GM18951 (cell line): ENCODE measurements around the gene ELF5.

Source experiments
- POLR2A ChIP-seq: IDR thresholded peaks from 4 replicates; pipeline ENCODE4 v1.6.1; 2011; ENCODE audit warnings: mild to moderate bottlenecking; ENCODE audit not compliant: insufficient read length, insufficient read depth; ENCODE audit errors: extremely low read depth
- in situ Hi-C: fragments of 300-500 bp; cut with MboI; formaldehyde crosslinking; loops from one replicate; pipeline ENCODE4 v1.12.0; 2022; ENCODE audit warnings: low sequenced_read_pairs, mixed read lengths, inconsistent platforms; ENCODE audit not compliant: unreplicated experiment

The ELF5 gene

DNA sequence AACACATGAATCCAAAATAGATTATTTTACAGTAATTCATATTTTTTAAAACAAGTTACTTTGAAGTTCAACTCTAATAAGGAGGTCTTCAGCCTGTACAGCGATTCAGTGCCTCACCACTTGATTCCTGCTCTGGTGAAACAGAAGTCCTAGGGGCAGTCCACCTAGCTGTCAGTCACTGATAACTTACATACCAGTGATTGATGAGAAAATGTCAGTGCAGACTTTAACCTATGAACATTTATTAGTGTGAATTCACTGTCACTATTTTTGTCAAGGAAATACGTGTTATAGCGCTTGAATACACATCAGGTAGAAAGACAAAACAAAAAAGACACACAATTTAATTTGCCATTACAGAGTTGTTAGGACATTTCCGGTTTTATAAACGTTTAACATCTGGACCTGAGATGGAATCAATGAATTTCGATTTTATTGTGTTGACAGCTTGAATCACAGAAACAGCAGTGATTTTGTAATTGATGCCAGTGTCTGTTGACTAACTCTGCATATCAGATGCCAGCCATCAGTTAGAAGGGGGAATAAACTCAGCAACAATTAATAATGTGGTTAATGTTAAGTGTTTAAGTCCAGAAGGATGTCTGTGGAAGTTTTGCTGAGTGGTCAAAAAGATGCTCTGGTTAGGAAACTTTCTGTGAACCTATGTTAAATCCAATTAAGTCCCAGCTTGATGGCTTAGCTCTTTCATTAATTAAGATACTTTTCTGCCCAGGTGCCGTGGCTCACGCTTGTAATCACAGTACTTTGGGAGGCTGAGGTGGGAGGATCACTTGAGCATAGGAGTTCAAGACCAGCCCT is 34.5 kb downstream of the ELF5 start:
- in situ Hi-C loops, result loop anchor here (25.0 kb wide), 2 partner anchors 317 to 617 kb away; no protein-coding TSS in a partner anchor
- TF ChIP-seq POLR2A, result no peak

DNA sequence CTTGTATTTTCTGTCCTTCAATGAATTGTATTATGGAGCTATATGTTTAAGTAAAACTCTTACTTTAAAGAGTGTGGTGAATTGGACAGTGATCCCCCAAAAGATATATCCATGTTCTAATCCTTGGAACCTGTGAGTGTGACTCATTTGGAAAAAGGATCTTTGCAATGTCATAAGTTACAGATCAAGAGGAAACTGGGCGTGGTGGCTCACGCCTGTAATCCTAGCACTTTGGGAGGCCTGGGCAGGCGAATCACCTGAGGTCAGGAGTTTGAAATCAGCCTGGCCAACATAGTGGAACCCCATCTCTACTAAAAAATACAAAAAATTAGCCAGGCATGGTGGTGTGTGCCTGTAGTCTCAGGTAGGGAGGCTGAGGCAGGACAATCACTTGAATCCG is 36.7 kb downstream of the ELF5 start:
- in situ Hi-C loops, result loop anchor here (25.0 kb wide), 2 partner anchors 315 to 615 kb away; no protein-coding TSS in a partner anchor
- no peak for TF ChIP-seq POLR2A

- in situ Hi-C loops, result loop anchor here (25.0 kb wide), 2 partner anchors 313 to 613 kb away; no protein-coding TSS in a partner anchor
- no peak for TF ChIP-seq POLR2A
These were observed 37.9 kb downstream of the ELF5 start for GRCh38 chr11:34475656-34476055.

DNA sequence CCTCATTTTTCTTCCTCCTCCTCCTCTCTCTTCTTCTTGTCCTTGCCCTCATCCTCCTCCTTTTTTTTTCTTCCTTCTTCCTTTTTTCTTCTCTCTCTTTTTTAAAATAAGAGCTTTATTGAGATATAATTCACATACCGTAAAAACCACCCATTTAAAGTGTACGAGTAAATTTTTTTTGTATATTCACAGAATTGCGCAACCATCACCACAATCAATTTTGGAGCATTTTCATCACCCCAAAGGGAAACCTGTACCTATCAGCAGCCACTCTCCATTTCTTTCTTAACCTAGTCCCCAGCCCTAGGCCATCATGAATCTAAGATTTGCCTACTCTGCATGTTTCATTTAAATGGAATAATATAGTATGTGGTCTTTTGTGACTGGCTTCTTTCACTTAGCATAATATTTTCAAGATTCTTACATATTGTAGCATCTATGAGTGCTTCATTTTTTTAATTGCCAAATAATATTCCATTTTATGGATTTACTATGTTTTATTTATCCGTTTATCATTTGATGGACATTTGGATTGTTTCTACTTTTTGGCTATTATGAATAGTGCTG is 39.9 kb downstream of the ELF5 start:
- in situ Hi-C loops, result no loop called here

DNA sequence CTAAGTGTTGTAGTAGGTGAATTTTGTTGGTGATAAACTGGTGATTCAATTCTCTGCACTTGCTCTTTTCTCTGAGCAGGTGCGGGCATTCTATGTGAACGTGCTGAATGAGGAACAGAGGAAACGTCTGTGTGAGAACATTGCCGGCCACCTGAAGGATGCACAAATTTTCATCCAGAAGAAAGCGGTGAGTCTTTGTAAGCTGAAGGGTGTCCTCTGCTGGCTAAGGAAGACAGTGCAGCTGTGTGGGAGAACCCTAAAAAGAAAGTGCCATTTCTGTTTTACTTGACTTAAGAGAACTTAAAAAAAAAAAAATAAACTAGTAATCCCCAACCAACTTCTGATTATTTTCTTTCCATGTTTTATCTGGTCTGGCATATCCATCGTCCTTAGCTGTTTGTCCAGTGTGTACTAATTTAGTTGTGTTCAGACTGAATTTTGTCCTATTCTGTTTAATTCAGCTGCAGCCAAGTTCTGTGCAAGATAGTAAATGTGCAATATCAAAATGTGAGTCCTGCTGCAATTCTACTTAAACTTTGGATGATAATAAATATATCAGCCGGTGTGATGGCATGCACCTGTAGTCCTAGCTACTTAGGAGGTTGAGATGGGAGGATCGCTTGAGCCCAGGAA is 45.3 kb downstream of the ELF5 start:
- no peak for TF ChIP-seq POLR2A
- in situ Hi-C loops, result no loop called here

More for the DNA sequence above, 39.9 kb downstream of the ELF5 start:
- no peak for TF ChIP-seq POLR2A

DNA sequence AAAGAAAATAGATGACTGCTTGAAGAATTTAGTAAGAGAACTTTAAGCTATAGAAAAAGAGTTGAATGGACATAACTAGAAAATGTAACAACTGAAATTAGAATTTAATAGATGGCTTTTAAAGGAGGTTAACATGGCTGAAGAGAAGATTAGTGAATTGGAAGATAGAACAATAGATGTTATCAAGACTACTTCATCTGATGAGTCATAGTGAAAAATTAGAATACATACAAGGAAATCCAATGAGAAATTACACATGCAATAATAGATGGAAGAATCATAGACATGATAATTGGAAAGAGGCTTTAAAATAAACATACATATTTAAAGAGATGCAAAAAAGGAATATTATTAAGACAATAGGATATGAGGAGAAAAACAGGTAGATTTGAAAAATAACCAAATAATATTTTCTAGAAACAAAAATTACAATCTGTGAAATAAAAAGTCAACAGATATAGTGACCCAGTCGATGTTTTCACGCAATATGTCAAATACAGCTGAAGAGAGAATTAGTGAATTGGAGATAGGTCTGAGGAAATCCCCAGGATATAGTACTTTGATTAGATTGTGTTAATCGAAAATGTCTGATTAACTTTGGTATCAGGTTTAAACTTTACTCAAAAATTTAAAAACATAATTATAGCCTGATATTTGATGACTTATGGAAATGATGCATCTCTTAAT is 46.6 kb downstream of the ELF5 start:
- in situ Hi-C loops, result no loop called here
- TF ChIP-seq POLR2A, result no peak

- in situ Hi-C loops, result no loop called here
- no peak for TF ChIP-seq POLR2A
These were observed 49.0 kb downstream of the ELF5 start for GRCh38 chr11:34464591-34465051.

GRCh38 chr11:34461215-34461614 is 52.4 kb downstream of the ELF5 start:
- in situ Hi-C loops, result no loop called here
- TF ChIP-seq POLR2A, result no peak

- in situ Hi-C loops, result no loop called here
- TF ChIP-seq POLR2A, result no peak
These were observed 53.3 kb downstream of the ELF5 start for GRCh38 chr11:34460278-34460677.

DNA sequence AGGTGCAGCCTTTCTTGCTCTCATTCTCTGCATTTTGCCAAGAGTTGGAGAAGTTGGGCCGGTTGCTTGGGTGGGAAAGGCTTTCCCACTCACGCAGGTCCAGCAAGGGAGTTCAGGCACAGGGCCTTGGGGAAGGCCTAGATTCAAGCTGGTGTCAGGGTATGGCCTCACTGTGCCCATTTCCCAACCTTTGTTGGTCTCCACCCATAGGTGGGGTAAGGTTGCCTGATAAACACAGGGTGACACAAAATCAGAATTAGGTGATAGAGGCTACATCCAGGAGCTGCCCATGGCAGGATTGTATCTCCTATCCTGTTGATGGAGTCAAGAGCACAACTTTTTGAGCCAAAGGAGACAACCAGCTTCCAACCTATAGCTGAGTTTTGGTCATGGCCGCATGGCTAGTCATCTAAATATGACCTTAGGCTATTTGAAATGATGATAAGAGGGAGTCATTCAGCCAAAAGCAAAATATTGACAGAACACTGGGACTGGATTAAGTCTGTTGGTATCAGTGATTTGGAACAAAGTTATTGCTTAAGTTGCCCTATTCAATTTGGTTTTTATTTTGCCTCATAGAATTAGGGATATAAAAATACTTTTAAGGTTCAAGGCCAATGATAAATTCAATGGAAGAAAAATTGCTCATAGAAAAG is 54.0 kb downstream of the ELF5 start:
- in situ Hi-C loops, result no loop called here
- no peak for TF ChIP-seq POLR2A

DNA sequence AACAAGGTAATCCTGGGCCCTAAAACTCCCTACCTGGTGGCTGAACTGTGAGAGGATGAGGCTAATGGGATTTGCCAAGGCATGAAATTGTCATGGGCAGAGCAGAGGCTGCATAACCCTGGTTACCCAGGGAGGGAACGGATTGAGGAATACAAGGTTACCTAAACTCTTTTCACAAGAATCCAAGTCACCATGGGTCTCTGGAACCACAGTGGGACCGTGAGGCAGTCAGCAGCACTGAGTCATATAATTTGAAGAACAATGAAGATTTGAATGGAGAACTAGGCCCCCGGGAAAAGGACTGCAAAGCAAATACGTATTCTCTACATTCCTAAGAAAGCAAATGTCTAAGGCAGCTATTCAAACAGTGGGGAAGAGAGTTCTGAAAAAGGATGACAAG is 55.1 kb downstream of the ELF5 start:
- in situ Hi-C loops, result no loop called here
- no peak for TF ChIP-seq POLR2A

DNA sequence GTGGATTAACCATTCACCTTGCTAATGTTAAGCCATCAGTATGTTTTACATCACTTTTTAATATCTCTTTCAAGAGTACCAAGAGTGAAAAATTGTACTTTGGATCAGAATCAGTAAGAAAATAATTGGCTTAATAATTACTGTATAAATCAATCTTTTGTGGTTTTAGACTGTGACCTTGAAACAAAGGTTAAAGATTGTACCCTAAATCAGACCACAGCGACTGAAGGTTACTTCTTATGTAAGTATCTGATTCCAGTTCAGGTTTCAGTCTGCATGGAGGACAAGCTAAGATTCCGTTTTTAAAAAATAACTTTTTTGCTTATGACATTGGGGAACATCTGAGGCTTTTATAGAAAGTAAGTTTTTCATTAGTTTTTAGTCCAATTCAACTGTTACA is 56.0 kb downstream of the ELF5 start:
- TF ChIP-seq POLR2A, result no peak

More for the DNA sequence above, 56.0 kb downstream of the ELF5 start:
- in situ Hi-C loops, result no loop called here
